Muscle of leg (tissue), 9 donors: ENCODE measurements around the gene HPX. TPM values are rescaled to one million over a fixed set of nuclear protein-coding genes. Genes with fewer than 3 reads are reported as not detected.

Source experiments
- polyA plus RNA-seq, 8 donors: library from polyadenylated mRNA; unstranded; fragments of 120-200 nt; gene quantifications; one replicate each; pipeline versions ENCODE4 v1.2.1 to v1.2.3, GENCODE V29; 2013; ENCODE audit warnings: inconsistent platforms in 1 of 8, low replicate concordance in 1 of 8; ENCODE audit not compliant: insufficient read length in 8 of 8, insufficient read depth in 1 of 8
- total RNA-seq: library from RNA; stranded (reverse); fragments of 120-200 nt; gene quantifications from one replicate; pipeline ENCODE4 v1.2.4, GENCODE V29; 2013

HPX gene
- total and polyA plus RNA-seq, 9 donors = 0.88 to 3.9 (median 2.7) TPM

Other genes with a start within 250 kb of the HPX start
- gene OR52W1, start 241.8 kb downstream of the HPX start, total RNA-seq = not detected
- under 1 TPM in 1 of 8 donors, not detected in 7; 0.19 TPM for gene OR52W1, start 241.8 kb downstream of the HPX start, polyA plus RNA-seq
- gene C11orf42, start 235.4 kb downstream of the HPX start, total RNA-seq = not detected
- gene C11orf42, start 235.4 kb downstream of the HPX start, polyA plus RNA-seq = under 1 TPM; 0.14 to 0.68 (median 0.24) TPM
- gene FHIP1B, start 206.4 kb downstream of the HPX start, total RNA-seq = 14.0 TPM
- gene FHIP1B, start 206.4 kb downstream of the HPX start, polyA plus RNA-seq = 10 to 100 TPM; 19.0 to 32.1 (median 24.9) TPM
- gene CNGA4, start 201.9 kb downstream of the HPX start, total RNA-seq = not detected
- gene CNGA4, start 201.9 kb downstream of the HPX start, polyA plus RNA-seq = under 1 TPM in 7 of 8 donors, not detected in 1; 0.07 to 0.43 (median 0.21) TPM
- gene CCKBR, start 181.1 kb downstream of the HPX start, total RNA-seq = not detected
- under 1 TPM in 2 of 8 donors, not detected in 6; 0.09 to 0.21 TPM for gene CCKBR, start 181.1 kb downstream of the HPX start, polyA plus RNA-seq
- 43.5 TPM for gene CAVIN3, start 120.5 kb downstream of the HPX start, total RNA-seq
- 10 to 100 TPM; 28.3 to 42.7 (median 35.8) TPM for gene CAVIN3, start 120.5 kb downstream of the HPX start, polyA plus RNA-seq
- gene SMPD1, start 50.5 kb downstream of the HPX start, total RNA-seq = 16.7 TPM
- 10 to 100 TPM; 22.9 to 28.4 (median 26.0) TPM for gene SMPD1, start 50.5 kb downstream of the HPX start, polyA plus RNA-seq
- 26.4 TPM for gene APBB1, start 21.9 kb downstream of the HPX start, total RNA-seq
- 10 to 100 TPM; 26.0 to 33.2 (median 30.5) TPM for gene APBB1, start 21.9 kb downstream of the HPX start, polyA plus RNA-seq
- gene TRIM3, start 33.0 kb upstream of the HPX start, total RNA-seq = 15.3 TPM
- gene TRIM3, start 33.0 kb upstream of the HPX start, polyA plus RNA-seq = 10 to 100 TPM; 11.4 to 20.0 (median 15.8) TPM
- 29.7 TPM for gene ARFIP2, start 40.3 kb upstream of the HPX start, total RNA-seq
- gene ARFIP2, start 40.3 kb upstream of the HPX start, polyA plus RNA-seq = 10 to 100 TPM; 32.0 to 41.4 (median 35.9) TPM
- 19.8 TPM for gene TIMM10B, start 40.5 kb upstream of the HPX start, total RNA-seq
- 10 to 100 TPM; 16.1 to 23.9 (median 17.6) TPM for gene TIMM10B, start 40.5 kb upstream of the HPX start, polyA plus RNA-seq
- 4.1 TPM for gene DNHD1, start 56.3 kb upstream of the HPX start, total RNA-seq
- 10 to 100 TPM in 1 of 8 donors, 1 to 10 TPM in 7; 3.3 to 10.7 (median 6.7) TPM for gene DNHD1, start 56.3 kb upstream of the HPX start, polyA plus RNA-seq
- 24.3 TPM for gene RRP8, start 162.6 kb upstream of the HPX start, total RNA-seq
- 10 to 100 TPM; 16.7 to 20.6 (median 18.8) TPM for gene RRP8, start 162.6 kb upstream of the HPX start, polyA plus RNA-seq
- 144 TPM for gene ILK, start 162.8 kb upstream of the HPX start, total RNA-seq
- 100 to 1,000 TPM; 139 to 165 (median 149) TPM for gene ILK, start 162.8 kb upstream of the HPX start, polyA plus RNA-seq
- 76.3 TPM for gene TAF10, start 171.2 kb upstream of the HPX start, total RNA-seq
- gene TAF10, start 171.2 kb upstream of the HPX start, polyA plus RNA-seq = 100 to 1,000 TPM in 6 of 8 donors, 10 to 100 TPM in 2; 95.7 to 128 (median 110) TPM
- gene TPP1, start 178.4 kb upstream of the HPX start, total RNA-seq = 17.1 TPM
- gene TPP1, start 178.4 kb upstream of the HPX start, polyA plus RNA-seq = 10 to 100 TPM; 30.9 to 52.0 (median 37.8) TPM
- gene DCHS1, start 214.8 kb upstream of the HPX start, total RNA-seq = 36.3 TPM
- 10 to 100 TPM; 30.7 to 69.3 (median 51.0) TPM for gene DCHS1, start 214.8 kb upstream of the HPX start, polyA plus RNA-seq
- 37.2 TPM for gene MRPL17, start 242.4 kb upstream of the HPX start, total RNA-seq
- 10 to 100 TPM; 63.5 to 86.7 (median 71.7) TPM for gene MRPL17, start 242.4 kb upstream of the HPX start, polyA plus RNA-seq